ENCODE measurements around the gene KITLG.
"Not testable (repeated sequence)": the region's sequence is repeated elsewhere in the genome, so short reads cannot be mapped to it uniquely, and the experiment has no call there.

The KITLG gene

DNA sequence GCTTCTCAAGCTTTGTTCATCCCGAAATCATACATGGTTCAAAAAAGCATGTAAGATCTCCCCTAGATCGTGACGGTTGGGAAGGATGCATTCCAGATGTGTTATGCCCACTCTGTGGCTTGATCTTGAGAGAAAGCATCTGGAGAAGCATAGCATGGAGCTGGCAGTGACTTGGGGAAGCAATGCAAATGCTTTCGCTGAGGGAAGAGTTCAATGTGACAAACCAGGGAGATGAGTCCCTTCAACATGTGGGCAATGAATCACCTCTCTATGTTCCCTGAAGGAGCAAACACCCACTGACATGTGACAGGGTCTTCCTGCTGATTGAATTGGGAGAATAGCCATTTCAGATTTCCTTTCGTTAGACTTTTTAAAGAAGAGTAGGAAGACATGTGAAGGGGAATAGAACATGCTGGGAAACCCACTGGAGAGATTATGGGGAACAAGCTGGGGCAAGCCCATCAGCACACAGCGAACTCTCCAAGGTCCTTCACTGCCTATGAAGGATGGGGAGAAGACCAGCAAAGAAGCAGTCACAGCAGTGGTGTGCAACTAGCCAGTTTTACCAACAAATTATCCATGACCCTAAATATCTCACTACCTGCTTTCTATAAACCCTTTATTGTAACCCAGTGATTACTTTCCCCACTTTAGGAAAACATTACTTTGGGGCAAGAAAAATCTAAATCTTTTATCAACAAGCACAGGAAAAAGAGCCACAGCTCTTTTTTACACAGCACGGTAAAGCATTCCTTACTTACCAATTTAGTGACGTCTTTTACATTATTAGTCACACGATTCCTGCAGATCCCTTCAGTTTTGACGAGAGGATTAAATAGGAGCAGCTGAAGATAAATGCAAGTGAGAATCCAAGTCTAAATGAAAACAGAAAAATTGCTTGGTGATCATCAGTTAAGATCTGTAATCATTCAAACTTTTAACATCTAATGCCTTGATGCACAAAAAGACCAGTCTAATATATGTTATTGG, 35.0 kb downstream of the KITLG start:
- DNase-seq, result no peak

- DNase-seq, result no peak
These were observed 40.4 kb downstream of the KITLG start for GRCh38 chr12:88539893-88540292.

GRCh38 chr12:88538697-88539096, 41.6 kb downstream of the KITLG start:
- DNase-seq, result no peak

DNA sequence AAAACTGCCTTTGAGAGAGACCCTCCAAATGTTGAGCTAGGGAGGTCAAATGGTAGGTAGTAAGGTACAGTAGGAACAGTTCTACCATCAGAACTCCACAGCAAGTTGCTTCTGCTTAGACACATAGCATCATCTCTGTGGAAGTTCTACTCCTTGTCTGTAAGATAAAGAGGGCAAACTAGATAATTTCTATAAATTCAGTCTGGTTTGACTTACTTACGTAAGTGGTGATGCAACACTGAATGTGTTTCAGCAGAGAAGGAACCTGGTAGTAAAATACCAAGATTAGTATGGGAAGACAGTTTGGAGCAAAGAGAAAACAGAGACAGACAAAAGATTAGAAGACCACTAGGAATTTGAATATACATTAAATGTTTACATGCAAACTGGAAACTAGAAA, 42.0 kb downstream of the KITLG start:
- no peak for DNase-seq

DNA sequence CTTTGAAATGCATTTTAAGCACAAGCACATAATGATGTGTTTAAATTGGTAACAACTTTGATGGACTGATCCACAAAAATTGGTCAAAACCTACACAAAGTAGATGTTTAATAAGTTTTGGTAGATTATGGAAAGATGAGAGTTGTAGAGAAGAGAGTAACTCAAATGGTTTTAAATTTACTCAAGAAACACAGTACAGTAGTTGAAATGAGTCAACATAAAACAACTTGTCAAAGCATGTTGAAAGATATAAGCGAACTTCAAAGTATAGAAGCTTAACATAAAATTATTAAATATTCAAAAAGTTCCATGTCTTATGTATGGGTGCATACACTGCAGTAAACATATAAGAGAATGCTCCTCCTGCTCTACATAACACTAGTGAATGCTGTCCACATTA, 49.4 kb downstream of the KITLG start:
- no peak for DNase-seq

DNA sequence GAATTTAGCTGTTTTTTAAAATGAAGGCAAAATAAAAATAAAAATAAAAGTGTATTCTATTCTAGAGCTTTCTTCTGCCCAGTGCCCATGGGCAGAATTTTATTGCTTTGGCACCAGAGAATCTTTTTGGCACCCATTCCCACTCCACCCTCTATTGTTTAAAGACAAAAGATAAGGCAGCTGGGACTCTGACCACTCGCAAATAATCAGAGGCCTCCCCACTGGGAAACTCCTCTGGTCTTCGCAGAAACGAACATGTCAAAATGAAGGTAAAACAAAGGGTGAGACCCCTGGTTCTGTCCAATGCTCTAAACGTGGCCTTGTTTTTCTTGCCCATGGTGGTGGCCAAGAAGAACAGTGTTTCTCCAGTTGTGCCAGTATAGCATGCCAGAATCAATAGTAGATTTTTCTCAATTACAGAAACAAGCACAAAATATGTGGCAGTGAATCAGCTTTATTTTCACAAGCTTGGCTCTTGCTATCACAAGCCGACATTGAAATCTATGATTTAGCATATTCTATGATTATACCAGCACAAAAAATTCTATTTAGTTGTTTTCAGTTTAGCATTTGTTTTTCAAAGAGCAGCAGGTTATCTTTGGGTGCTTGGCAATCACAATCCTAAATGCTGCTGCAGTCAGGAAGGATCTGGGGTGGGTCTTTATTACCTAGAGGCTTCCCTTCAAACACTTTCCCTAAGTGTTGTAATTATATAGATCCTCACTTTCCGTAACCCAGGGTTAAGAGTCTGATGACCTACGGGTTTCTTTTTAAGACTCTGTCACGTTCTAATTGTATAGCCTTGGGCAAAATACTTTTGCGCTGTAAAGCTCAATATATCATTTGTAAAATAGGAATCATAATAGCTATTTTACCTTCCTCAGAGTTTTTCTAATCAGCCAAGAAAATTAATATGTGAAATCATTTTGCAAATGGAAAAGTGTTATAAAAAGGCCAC, 50.5 kb downstream of the KITLG start:
- DNase-seq, result no peak

DNA sequence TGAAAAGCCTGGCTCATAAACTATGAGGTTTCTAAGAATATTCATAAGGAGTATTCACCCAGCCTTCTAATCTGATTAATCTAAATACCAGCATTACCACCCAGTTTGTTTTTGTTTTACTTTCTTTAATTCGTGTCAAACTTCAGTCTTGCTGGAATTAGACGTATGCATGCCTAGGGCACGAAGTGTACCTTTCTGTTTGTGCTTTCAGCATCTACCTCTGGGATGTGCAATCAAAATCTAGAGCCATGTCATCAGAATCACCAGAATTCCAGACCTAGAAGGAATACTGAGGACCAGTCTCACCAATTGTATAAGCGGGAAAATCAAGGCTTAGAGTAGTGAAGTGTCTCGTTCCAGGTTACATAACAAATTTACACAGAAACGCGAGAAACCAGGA, 57.3 kb downstream of the KITLG start:
- DNase-seq, result no peak

- DNase-seq, result no peak
These were observed 59.8 kb downstream of the KITLG start for GRCh38 chr12:88520436-88520820.

- DNase-seq, result no peak
These were observed 60.4 kb downstream of the KITLG start for GRCh38 chr12:88519802-88520435.

DNA sequence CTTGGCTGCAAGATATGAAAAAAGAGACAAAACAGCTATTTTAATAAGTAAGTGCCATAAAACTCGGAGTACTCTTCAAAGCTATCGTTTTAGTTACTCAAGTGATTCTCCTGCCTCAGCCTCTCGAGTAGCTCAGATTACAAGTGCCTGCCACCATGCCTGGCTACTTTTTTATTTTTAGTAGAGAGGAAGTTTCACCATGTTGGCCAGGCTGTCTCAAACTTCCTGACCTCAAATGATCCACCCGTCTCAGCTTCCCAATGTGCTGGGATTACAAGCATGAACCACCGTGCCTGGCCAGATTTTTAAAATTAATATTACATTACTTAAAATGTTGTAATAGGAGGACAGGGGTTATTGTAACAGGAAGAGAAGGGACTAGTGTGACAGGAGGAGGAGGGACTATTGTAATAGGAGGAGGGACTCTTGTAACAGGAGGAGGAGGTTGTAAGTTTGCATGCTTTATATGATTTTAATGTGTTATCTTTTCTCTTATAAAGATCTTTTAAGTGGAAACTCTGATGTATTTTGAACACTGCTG, 61.3 kb downstream of the KITLG start:
- DNase-seq, result no peak

DNA sequence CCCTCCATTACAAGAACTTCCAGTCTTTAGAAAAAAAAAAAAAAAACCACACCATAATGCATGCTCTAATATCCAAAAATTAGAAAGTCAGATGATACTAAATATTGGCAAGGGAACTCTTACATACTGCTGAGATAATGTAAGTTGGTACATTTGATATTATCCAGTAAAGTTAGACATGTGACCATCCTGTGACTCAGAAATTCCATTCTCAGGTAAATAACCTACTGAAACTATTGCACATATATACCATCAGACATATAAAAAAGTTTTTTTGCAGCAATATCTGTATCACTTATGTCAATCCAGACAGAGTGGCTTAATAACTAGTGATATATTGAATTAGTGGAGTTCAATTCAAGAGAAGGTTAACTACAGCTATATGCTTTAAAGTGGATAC, 63.5 kb downstream of the KITLG start:
- DNase-seq, result no peak

GRCh38 chr12:88510843-88511242, 69.4 kb downstream of the KITLG start:
- no peak for DNase-seq

- DNase-seq, result no peak
These were observed 70.4 kb downstream of the KITLG start for GRCh38 chr12:88509851-88510250.

- DNase-seq, result no peak
These were observed 70.9 kb downstream of the KITLG start for GRCh38 chr12:88509347-88509746.

DNA sequence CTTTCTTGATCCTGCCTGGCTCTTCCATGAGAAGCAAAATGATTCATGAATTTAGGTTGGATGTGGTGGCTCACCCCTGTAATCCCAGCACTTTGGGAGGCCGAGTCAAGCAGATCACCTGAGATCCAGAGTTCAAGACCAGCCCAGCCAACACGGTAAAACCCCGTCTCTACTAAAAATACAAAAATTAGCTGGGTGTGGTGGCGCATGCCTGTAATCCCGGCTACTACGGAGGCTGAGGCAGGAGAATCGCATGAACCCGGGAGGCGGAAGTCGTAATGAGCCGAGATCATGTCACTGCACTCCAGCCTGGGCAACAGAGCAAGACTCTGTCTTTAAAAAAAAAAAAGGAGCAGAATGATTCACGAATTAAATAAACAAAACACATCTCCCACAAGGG, 72.4 kb downstream of the KITLG start:
- not testable (repeated sequence) for DNase-seq

DNA sequence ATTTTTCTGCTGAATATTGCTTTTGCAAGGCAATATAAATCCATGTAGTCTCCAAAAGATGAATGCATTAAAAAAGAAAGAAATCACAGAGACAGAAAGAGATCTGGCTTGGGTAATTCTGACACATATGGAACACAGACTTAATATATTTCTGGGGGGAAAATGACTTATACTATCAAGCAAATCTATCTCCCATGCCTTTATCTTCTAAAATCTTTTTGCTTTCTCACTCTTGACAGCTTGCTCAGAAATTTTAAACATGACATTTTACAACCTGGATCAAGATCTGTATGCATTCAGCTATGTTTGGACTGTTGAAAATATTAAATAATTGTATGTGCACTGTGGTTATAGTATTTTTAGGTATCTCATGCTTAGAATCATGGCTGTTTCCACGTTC, 73.0 kb downstream of the KITLG start:
- no peak for DNase-seq

DNA sequence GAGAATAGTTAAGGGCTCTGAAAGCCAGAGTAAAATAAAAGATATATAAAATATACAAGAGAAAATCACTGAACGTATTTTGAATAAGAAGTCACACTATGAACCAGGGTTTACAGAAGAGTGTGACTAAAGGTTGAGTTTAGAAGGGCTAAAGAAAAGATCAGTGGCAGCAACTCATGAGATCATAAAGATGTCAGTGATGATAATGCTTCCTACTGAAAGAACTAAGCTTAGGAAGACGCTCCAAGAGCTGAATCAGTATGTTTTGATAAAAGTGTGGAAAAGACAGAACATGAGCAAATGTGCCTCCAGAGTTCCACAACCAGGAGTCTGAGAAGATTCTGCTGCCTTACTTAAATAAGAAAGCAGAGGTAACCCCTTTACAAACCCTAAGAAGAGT, 74.6 kb downstream of the KITLG start:
- no peak for DNase-seq

- no peak for DNase-seq
These were observed 77.0 kb downstream of the KITLG start for GRCh38 chr12:88503281-88503703.

GRCh38 chr12:88501972-88502938, 78.0 kb downstream of the KITLG start:
- no peak for DNase-seq

GRCh38 chr12:88496891-88497371, 83.3 kb downstream of the KITLG start:
- no peak for DNase-seq
